C4-2B (cell line): Measurements from ENCODE around the gene ADAM19.

Experiments
- H3K27ac ChIP-seq: fragments of 450-650 bp; 2 replicates; pipeline ENCODE4 v1.5.1; 2017
- CTCF ChIP-seq: fragments of 450-650 bp; conservative IDR thresholded peaks from 2 replicates; pipeline ENCODE4 v1.5.1; 2017; ENCODE audit warnings: mild to moderate bottlenecking
- ZFX ChIP-seq: fragments of 450-650 bp; IDR thresholded peaks from 2 replicates; pipeline ENCODE4 v1.6.1; 2017

Gene ADAM19

GRCh38 chr5:157570531-157571200, 4.9 kb downstream of the ADAM19 start:
- TF ChIP-seq CTCF (no peak), ZFX (no peak)
- no peak overlapping the region for H3K27ac ChIP-seq

- no peak overlapping the region for H3K27ac ChIP-seq
- TF ChIP-seq ZFX (no peak), CTCF (no peak)
These were observed 6.9 kb downstream of the ADAM19 start for GRCh38 chr5:157568720-157569119.

- no peak overlapping the region for H3K27ac ChIP-seq
- no peak for TF ChIP-seq CTCF
- no peak for TF ChIP-seq ZFX
These were observed 7.4 kb downstream of the ADAM19 start for GRCh38 chr5:157568222-157568621.

- no peak for TF ChIP-seq ZFX
- no peak for TF ChIP-seq CTCF
- H3K27ac ChIP-seq: no peak overlapping the region
These were observed 8.6 kb downstream of the ADAM19 start for GRCh38 chr5:157566902-157567489.

GRCh38 chr5:157563929-157564716, 11.5 kb downstream of the ADAM19 start:
- no peak overlapping the region for H3K27ac ChIP-seq
- TF ChIP-seq ZFX (no peak), CTCF (peak; percentile 41)

GRCh38 chr5:157563373-157563928, 12.1 kb downstream of the ADAM19 start:
- TF ChIP-seq CTCF: no peak
- no peak for TF ChIP-seq ZFX
- no peak overlapping the region for H3K27ac ChIP-seq

GRCh38 chr5:157562111-157562581, 13.4 kb downstream of the ADAM19 start:
- TF ChIP-seq ZFX: no peak
- TF ChIP-seq CTCF: no peak
- no peak overlapping the region for H3K27ac ChIP-seq
